Measurements from ENCODE around the gene OR1E2.
"Not testable (repeated sequence)": the region's sequence is repeated elsewhere in the genome, so short reads cannot be mapped to it uniquely, and the experiment has no call there.

The OR1E2 gene

GRCh38 chr17:3433741-3434140 lies at the start of gene OR1E2:
Gene OR1E2, minus strand, starts transcription at chr17:3433841. Its CDS starts 0 bp downstream, at chr17:3433841.
- no peak for DNase-seq (ENCODE audit: low read depth)

- no peak for DNase-seq (ENCODE audit: low read depth)
Measured at GRCh38 chr17:3482852-3483251, 49.2 kb upstream of the OR1E2 start.

- DNase-seq (ENCODE audit: low read depth) = no peak
Measured at GRCh38 chr17:3479988-3480387, 46.3 kb upstream of the OR1E2 start.

- no peak for DNase-seq (ENCODE audit: low read depth)
Measured at GRCh38 chr17:3475812-3476610, 42.4 kb upstream of the OR1E2 start, which contains the start of gene ASPA. Gene ASPA, plus strand, starts transcription at chr17:3475997. Its CDS starts 163 bp downstream, at chr17:3476160.

GRCh38 chr17:3475251-3475685 lies 41.6 kb upstream of the OR1E2 start:
- no peak for DNase-seq (ENCODE audit: low read depth)

- DNase-seq (ENCODE audit: low read depth) = no peak
Measured at GRCh38 chr17:3474212-3474611, 40.6 kb upstream of the OR1E2 start.

- no peak for DNase-seq (ENCODE audit: low read depth)
Measured at GRCh38 chr17:3472137-3472536, 38.5 kb upstream of the OR1E2 start.

- no peak for DNase-seq (ENCODE audit: low read depth)
Measured at GRCh38 chr17:3471599-3471998, 38.0 kb upstream of the OR1E2 start, which contains the start of gene SPATA22. Gene SPATA22, minus strand, starts transcription at chr17:3471819. Its CDS starts 2,494 bp downstream, at chr17:3469325.

- no peak for DNase-seq (ENCODE audit: low read depth)
Measured at GRCh38 chr17:3469529-3469928, 35.9 kb upstream of the OR1E2 start.

- not testable (repeated sequence) for DNase-seq (ENCODE audit: low read depth)
Measured at GRCh38 chr17:3466355-3466754, 32.7 kb upstream of the OR1E2 start.

- DNase-seq (ENCODE audit: low read depth) = no peak
Measured at GRCh38 chr17:3448059-3448665, 14.5 kb upstream of the OR1E2 start.

GRCh38 chr17:3447625-3448024 lies 14.0 kb upstream of the OR1E2 start:
- no peak for DNase-seq (ENCODE audit: low read depth)

GRCh38 chr17:3440451-3440850 lies 6.8 kb upstream of the OR1E2 start:
- DNase-seq (ENCODE audit: low read depth) = no peak

GRCh38 chr17:3438368-3438767 lies 4.7 kb upstream of the OR1E2 start:
- DNase-seq (ENCODE audit: low read depth) = no peak

- not testable (repeated sequence) for DNase-seq (ENCODE audit: low read depth)
Measured at GRCh38 chr17:3433215-3433614, 426 bp downstream of the OR1E2 start.

- no peak for DNase-seq (ENCODE audit: low read depth)
Measured at GRCh38 chr17:3418222-3418621, 15.4 kb downstream of the OR1E2 start.

GRCh38 chr17:3415610-3416009 lies 18.0 kb downstream of the OR1E2 start:
- no peak for DNase-seq (ENCODE audit: low read depth)

- DNase-seq (ENCODE audit: low read depth) = not testable (repeated sequence)
Measured at GRCh38 chr17:3412216-3412615, 21.4 kb downstream of the OR1E2 start.

- no peak for DNase-seq (ENCODE audit: low read depth)
Measured at GRCh38 chr17:3411070-3411469, 22.6 kb downstream of the OR1E2 start, which contains the start of gene OR3A3. Gene OR3A3, plus strand, starts transcription at chr17:3411370.

- not testable (repeated sequence) for DNase-seq (ENCODE audit: low read depth)
Measured at GRCh38 chr17:3403856-3404255, 29.8 kb downstream of the OR1E2 start.

- no peak for DNase-seq (ENCODE audit: low read depth)
Measured at GRCh38 chr17:3401786-3402185, 31.9 kb downstream of the OR1E2 start.

GRCh38 chr17:3400055-3400454 lies 33.6 kb downstream of the OR1E2 start:
- DNase-seq (ENCODE audit: low read depth) = no peak

GRCh38 chr17:3398310-3398709 lies 35.3 kb downstream of the OR1E2 start, which contains the start of gene OR1E1:
Gene OR1E1, minus strand, starts transcription at chr17:3398410. Its CDS starts 0 bp downstream, at chr17:3398410.
- no peak for DNase-seq (ENCODE audit: low read depth)

All from HS-27A (cell line).